ENCODE measurements around the gene SMYD3. TPM values are rescaled to one million over a fixed set of nuclear protein-coding genes. Genes with fewer than 3 reads are reported as not detected.

Gene SMYD3
- total RNA-seq, 1 experiment from 2014 or later: 29.6 TPM

DNA sequence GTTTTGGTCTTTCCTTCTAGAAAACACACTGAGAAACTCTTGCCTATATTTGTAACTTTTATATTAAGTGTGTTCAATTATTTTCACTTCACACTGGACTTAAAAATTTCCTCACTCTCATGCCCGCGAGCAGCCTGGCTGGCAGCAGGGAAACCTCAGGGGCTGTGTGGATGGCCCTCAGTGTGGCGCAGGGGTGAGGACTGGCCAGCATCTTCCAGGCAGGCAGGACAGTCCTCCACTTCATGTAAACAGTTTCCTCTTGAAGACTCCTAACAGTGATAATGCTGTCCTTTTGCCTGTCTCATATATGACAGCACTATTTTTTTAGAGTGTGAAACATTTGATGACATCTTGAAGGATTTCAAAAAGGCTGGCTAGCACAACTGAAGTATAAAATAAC is 733.7 kb downstream of the SMYD3 start:
- Histone ChIP-seq H2AFZ (no peak overlapping the region), H3K27ac (no peak overlapping the region), H3K9me3 (ENCODE audit: insufficient read depth, low read depth) (no peaks in the 10 kb centered on the region), H3K27me3 (ENCODE audit: insufficient read depth, low read depth) (no peaks in the 10 kb centered on the region), H3K4me3 (no peak overlapping the region), H3K36me3 (ENCODE audit: low read depth) (no peaks in the 10 kb centered on the region), H3K9me2 (ENCODE audit: insufficient read depth) (no peaks in the 10 kb centered on the region; the same call in 1 of the 2 replicates), H3K4me2 (no peak overlapping the region), H3K79me2 (ENCODE audit: low read depth) (no peaks in the 10 kb centered on the region), H3F3A (ENCODE audit: insufficient read depth, low read depth) (no peaks in the 10 kb centered on the region), H3K4me1 (replicated peaks; ENCODE audit: insufficient read depth) (no peaks in the 10 kb centered on the region), H4K20me1 (ENCODE audit: insufficient read depth) (no peaks in the 10 kb centered on the region)
- CTCF ChIA-PET: no interaction called here
- POLR2A ChIA-PET (ENCODE audit: unreplicated experiment): no interaction called here
- no TSS peak for BruUV-seq (replicated peaks)
- TF ChIP-seq EZH2 (IDR thresholded peaks at IDR 0.05; ENCODE audit: low read depth): no peak
- TF ChIP-seq, protein P1, sequence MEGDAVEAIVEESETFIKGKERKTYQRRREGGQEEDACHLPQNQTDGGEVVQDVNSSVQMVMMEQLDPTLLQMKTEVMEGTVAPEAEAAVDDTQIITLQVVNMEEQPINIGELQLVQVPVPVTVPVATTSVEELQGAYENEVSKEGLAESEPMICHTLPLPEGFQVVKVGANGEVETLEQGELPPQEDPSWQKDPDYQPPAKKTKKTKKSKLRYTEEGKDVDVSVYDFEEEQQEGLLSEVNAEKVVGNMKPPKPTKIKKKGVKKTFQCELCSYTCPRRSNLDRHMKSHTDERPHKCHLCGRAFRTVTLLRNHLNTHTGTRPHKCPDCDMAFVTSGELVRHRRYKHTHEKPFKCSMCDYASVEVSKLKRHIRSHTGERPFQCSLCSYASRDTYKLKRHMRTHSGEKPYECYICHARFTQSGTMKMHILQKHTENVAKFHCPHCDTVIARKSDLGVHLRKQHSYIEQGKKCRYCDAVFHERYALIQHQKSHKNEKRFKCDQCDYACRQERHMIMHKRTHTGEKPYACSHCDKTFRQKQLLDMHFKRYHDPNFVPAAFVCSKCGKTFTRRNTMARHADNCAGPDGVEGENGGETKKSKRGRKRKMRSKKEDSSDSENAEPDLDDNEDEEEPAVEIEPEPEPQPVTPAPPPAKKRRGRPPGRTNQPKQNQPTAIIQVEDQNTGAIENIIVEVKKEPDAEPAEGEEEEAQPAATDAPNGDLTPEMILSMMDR (conservative IDR thresholded peaks at IDR 0.05): no peak
- intact Hi-C loops (cut with micrococcal nuclease; ENCODE audit: unreplicated experiment): no loop called here
- DNase-seq: no peak

DNA sequence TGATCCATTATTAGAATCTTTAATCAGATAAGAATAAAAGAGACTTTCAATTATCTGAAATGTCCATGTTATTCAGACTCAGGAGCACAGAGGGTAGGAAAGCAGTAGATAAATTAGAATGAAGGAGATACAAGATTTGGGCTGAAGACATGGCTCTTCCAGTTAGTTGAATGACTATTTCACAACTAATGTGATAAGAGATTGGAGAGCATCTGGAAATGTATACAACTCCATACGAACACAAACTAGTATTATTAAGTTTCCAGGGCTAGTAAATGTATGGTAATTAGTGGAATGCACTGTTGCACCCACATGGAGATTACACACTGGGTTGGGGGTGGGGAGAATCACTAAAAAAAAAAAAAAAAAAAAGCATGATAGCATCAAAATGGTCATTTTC is 734.3 kb downstream of the SMYD3 start:
- no peaks in the 10 kb centered on the region for H3K9me3 ChIP-seq (ENCODE audit: insufficient read depth, low read depth)
- no peak for TF ChIP-seq EZH2 (IDR thresholded peaks at IDR 0.05; ENCODE audit: low read depth)
- TF ChIP-seq, protein P1 (conservative IDR thresholded peaks at IDR 0.05): no peak
- POLR2A ChIA-PET (ENCODE audit: unreplicated experiment): no interaction called here
- H3K4me2 ChIP-seq: no peak overlapping the region
- BruUV-seq (replicated peaks): no TSS peak
- no peak for DNase-seq
- no peaks in the 10 kb centered on the region for H3K79me2 ChIP-seq (ENCODE audit: low read depth)
- no peaks in the 10 kb centered on the region for H4K20me1 ChIP-seq (ENCODE audit: insufficient read depth)
- CTCF ChIA-PET: no interaction called here
- no peaks in the 10 kb centered on the region for H3F3A ChIP-seq (ENCODE audit: insufficient read depth, low read depth)
- no peaks in the 10 kb centered on the region for H3K27me3 ChIP-seq (ENCODE audit: insufficient read depth, low read depth)
- no peak overlapping the region for H3K4me3 ChIP-seq
- no peak overlapping the region for H2AFZ ChIP-seq
- H3K36me3 ChIP-seq (ENCODE audit: low read depth): no peaks in the 10 kb centered on the region
- no peaks in the 10 kb centered on the region; the same call in 1 of the 2 replicates for H3K9me2 ChIP-seq (ENCODE audit: insufficient read depth)
- H3K27ac ChIP-seq: no peak overlapping the region
- no peaks in the 10 kb centered on the region for H3K4me1 ChIP-seq (replicated peaks; ENCODE audit: insufficient read depth)
- intact Hi-C loops (cut with micrococcal nuclease; ENCODE audit: unreplicated experiment): no loop called here

DNA sequence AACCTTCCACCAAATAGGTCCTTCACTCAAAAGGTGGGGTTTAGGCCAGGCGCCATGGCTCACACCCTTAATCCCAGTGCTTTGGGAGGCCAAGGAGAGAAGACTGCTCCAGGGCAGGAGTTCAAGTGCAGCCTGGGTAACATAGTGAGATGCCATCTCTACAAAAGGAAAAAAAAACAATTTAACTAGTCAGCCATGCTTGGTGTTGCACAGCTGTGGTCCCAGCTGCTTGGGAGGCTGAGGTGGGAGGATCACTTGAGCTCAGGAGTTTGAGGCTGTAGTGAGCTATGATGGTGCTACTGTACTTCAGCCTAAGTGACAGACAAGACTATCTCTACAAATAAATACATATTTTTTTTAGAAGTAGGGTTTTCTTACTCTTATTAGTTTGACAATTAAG is 734.8 kb downstream of the SMYD3 start:
- CTCF ChIA-PET: no interaction called here
- no peaks in the 10 kb centered on the region for H3K27me3 ChIP-seq (ENCODE audit: insufficient read depth, low read depth)
- no TSS peak for BruUV-seq (replicated peaks)
- TF ChIP-seq EZH2 (IDR thresholded peaks at IDR 0.05; ENCODE audit: low read depth): no peak
- TF ChIP-seq, protein P1 (conservative IDR thresholded peaks at IDR 0.05): no peak
- H3K27ac ChIP-seq: no peak overlapping the region
- H3K4me1 ChIP-seq (replicated peaks; ENCODE audit: insufficient read depth): no peaks in the 10 kb centered on the region
- POLR2A ChIA-PET (ENCODE audit: unreplicated experiment): no interaction called here
- no peak overlapping the region for H3K4me3 ChIP-seq
- no peaks in the 10 kb centered on the region for H3K9me3 ChIP-seq (ENCODE audit: insufficient read depth, low read depth)
- no peaks in the 10 kb centered on the region for H3F3A ChIP-seq (ENCODE audit: insufficient read depth, low read depth)
- no peak for DNase-seq
- no peaks in the 10 kb centered on the region for H3K36me3 ChIP-seq (ENCODE audit: low read depth)
- H3K4me2 ChIP-seq: no peak overlapping the region
- H2AFZ ChIP-seq: no peak overlapping the region
- no peaks in the 10 kb centered on the region; the same call in 1 of the 2 replicates for H3K9me2 ChIP-seq (ENCODE audit: insufficient read depth)
- H3K79me2 ChIP-seq (ENCODE audit: low read depth): no peaks in the 10 kb centered on the region
- intact Hi-C loops (cut with micrococcal nuclease; ENCODE audit: unreplicated experiment): no loop called here
- H4K20me1 ChIP-seq (ENCODE audit: insufficient read depth): no peaks in the 10 kb centered on the region
